Endothelial cell of umbilical vein (primary cell): ENCODE data around the gene KCP. TPM values are rescaled to one million over a fixed set of nuclear protein-coding genes. Genes with fewer than 3 reads are reported as not detected.

Experiments used
- BruUV-seq: library from RNA; stranded (reverse); fragments of 400-500 nt; replicated peaks from 2 replicates; lab custom pipeline; 2021; lab: Mats Ljungman, UMichigan
- CTCF ChIA-PET: fragments of 300-600, 350-600 bp; sonication (Branson Sonifier 250); formaldehyde crosslinking; loops from one replicate; lab custom pipeline; 2021; ENCODE audit warnings: antibody characterized with exemption, inconsistent platforms; lab: Charles Lee
- POLR2A ChIA-PET: fragments of 300-600, 350-600 bp; sonication (Branson Sonifier 250); formaldehyde crosslinking; loops from one replicate; lab custom pipeline; 2021; ENCODE audit warnings: antibody characterized with exemption, inconsistent platforms; lab: Charles Lee
- DNase-seq: peaks from one replicate; pipeline ENCODE4 v3.0.0-alpha.2; 2011; ENCODE audit warnings: low read depth, low spot score
- FAIRE-seq: peaks from 2 replicates; lab custom pipeline; 2011; peaks lifted over from hg19 to GRCh38; lab: Jason Lieb, UNC
- H2AFZ ChIP-seq: 2 replicates; pipeline ENCODE4 v1.6.0; 2012; ENCODE audit warnings: low read depth, low read length, control low read depth, inconsistent platforms
- H3K27ac ChIP-seq: 2 replicates; pipeline ENCODE4 v1.5.1; 2011; ENCODE audit warnings: low read depth, mild to moderate bottlenecking, control low read depth, low read length, moderate library complexity; ENCODE audit not compliant: insufficient read depth
- H3K27me3 ChIP-seq, 2 experiments: 2 replicates each; pipeline versions ENCODE4 v1.6.0 to v1.6.1; 2011; ENCODE audit warnings: low read length in 2 of 2, mixed read lengths in 1 of 2; ENCODE audit not compliant: control insufficient read depth in 2 of 2, insufficient read depth in 2 of 2
- H3K36me3 ChIP-seq, 2 experiments: 2 replicates in 1 of 2; 3 replicates in 1 of 2; pipeline ENCODE4 v1.5.1; 2011; ENCODE audit warnings: low read length in 2 of 2, mild to moderate bottlenecking in 1 of 2, moderate library complexity in 1 of 2; ENCODE audit not compliant: control insufficient read depth in 2 of 2, insufficient read depth in 2 of 2; ENCODE audit errors: extremely low read depth in 1 of 2
- H3K4me1 ChIP-seq: 3 replicates; pipeline ENCODE4 v1.5.1; 2011; ENCODE audit warnings: mild to moderate bottlenecking, low read length; ENCODE audit not compliant: control insufficient read depth, insufficient read depth; ENCODE audit errors: extremely low read depth
- H3K4me2 ChIP-seq: 2 replicates; pipeline ENCODE4 v1.6.1; 2011; ENCODE audit warnings: low read length, control low read depth, mixed read lengths; ENCODE audit not compliant: insufficient read depth
- H3K4me3 ChIP-seq, 3 experiments: fragments of 200-600 bp in 1 of 3; sonication (generic), shearing (Covaris generic) in 1 of 3; replicated peaks in 1 of 3; 2 replicates each; pipeline ENCODE4 v1.5.1; 2011 to 2016; ENCODE audit warnings: control low read depth in 3 of 3, low read length in 3 of 3, mild to moderate bottlenecking in 2 of 3, inconsistent platforms in 1 of 3, low read depth in 1 of 3, moderate library complexity in 1 of 3; ENCODE audit not compliant: insufficient read depth in 1 of 3
- H3K79me2 ChIP-seq: 2 replicates; pipeline ENCODE4 v1.6.0; 2012; ENCODE audit warnings: low read length, inconsistent platforms; ENCODE audit not compliant: control insufficient read depth, insufficient read depth
- H3K9ac ChIP-seq: replicated peaks from 2 replicates; pipeline ENCODE3; 2011; ENCODE audit warnings: low read length, control low read depth; ENCODE audit not compliant: insufficient read depth; ENCODE audit errors: extremely low read depth
- H3K9me1 ChIP-seq: replicated peaks from 3 replicates; pipeline ENCODE4 v1.6.0; 2011; ENCODE audit warnings: mild to moderate bottlenecking, low read length; ENCODE audit not compliant: control insufficient read depth, insufficient read depth; ENCODE audit errors: extremely low read depth
- H3K9me3 ChIP-seq: replicated peaks from 2 replicates; pipeline ENCODE4 v1.5.1; 2012; ENCODE audit warnings: low read length, inconsistent platforms; ENCODE audit not compliant: control insufficient read depth, insufficient read depth
- H4K20me1 ChIP-seq: replicated peaks from 2 replicates; pipeline ENCODE3; 2011; ENCODE audit warnings: mild to moderate bottlenecking, low read length; ENCODE audit not compliant: control insufficient read depth, insufficient read depth; ENCODE audit errors: extremely low read depth
- EZH2 ChIP-seq: IDR thresholded peaks from 2 replicates; pipeline ENCODE4 v1.6.1; 2012; ENCODE audit warnings: borderline replicate concordance, low read depth, mild to moderate bottlenecking, moderate library complexity, low read length, inconsistent platforms; ENCODE audit not compliant: severe bottlenecking
- FOS ChIP-seq: IDR thresholded peaks from 2 replicates; pipeline ENCODE4 v1.6.1; 2011; ENCODE audit warnings: mild to moderate bottlenecking, low read length, moderate library complexity, borderline replicate concordance; ENCODE audit not compliant: insufficient read depth
- GATA2 ChIP-seq: IDR thresholded peaks from 2 replicates; pipeline ENCODE4 v1.7.0; 2011; ENCODE audit warnings: low read depth, mild to moderate bottlenecking, moderate library complexity, mixed read lengths, low read length; ENCODE audit not compliant: insufficient read length, insufficient read depth
- JUN ChIP-seq: IDR thresholded peaks from 2 replicates; pipeline ENCODE4 v1.6.1; 2011; ENCODE audit warnings: borderline replicate concordance, low read depth; ENCODE audit not compliant: insufficient read length, insufficient read depth
- MYC ChIP-seq: IDR thresholded peaks from one replicate; pipeline ENCODE4 v1.6.1; 2011; ENCODE audit warnings: mild to moderate bottlenecking, low read depth, low read length
- POLR2A ChIP-seq: IDR thresholded peaks from 2 replicates; pipeline ENCODE4 v1.6.1; 2012; ENCODE audit warnings: low read depth, mild to moderate bottlenecking, control low read depth, low read length
- POLR2AphosphoS5 ChIP-seq: IDR thresholded peaks from 2 replicates; pipeline ENCODE4 v1.6.1; 2012; ENCODE audit warnings: low read depth, mild to moderate bottlenecking, control low read depth, low read length, moderate library complexity; ENCODE audit not compliant: insufficient read depth
- dilution Hi-C: fragments of 300-500 bp; cut with MboI; formaldehyde crosslinking; loops from one replicate; pipeline ENCODE4 v1.15.0; 2019; ENCODE audit warnings: low sequenced_read_pairs; ENCODE audit not compliant: extremely low pct_ligation_motif_present
- intact Hi-C: fragments of 100-400 bp; cut with micrococcal nuclease; formaldehyde crosslinking; loops from one replicate; pipeline ENCODE4 v1.10.0; 2022
- polyA plus RNA-seq, 4 experiments: library from polyadenylated mRNA; depleted of rRNA in 3 of 4; stranded (reverse) in 3 of 4; unstranded in 1 of 4; fragments of >200 nt; gene quantifications; 2 replicates each; pipeline versions ENCODE4 v1.2.1 to v1.2.3, GENCODE V29; 2011 to 2012; ENCODE audit warnings: missing spikeins in 1 of 4
- total RNA-seq: library from RNA; stranded (reverse); gene quantifications from 2 replicates; pipeline ENCODE4 v1.2.3, GENCODE V29; 2021
- TF ChIP-seq, protein P1 (sequence below), 2 donors: IDR thresholded peaks; 1 replicate in 1 of 2; 2 replicates in 1 of 2; pipeline ENCODE4 v1.5.1; 2011; ENCODE audit warnings: low read length in 2 of 2, mild to moderate bottlenecking in 2 of 2, moderate library complexity in 2 of 2, control low read depth in 1 of 2, inconsistent platforms in 1 of 2, low read depth in 1 of 2; ENCODE audit not compliant: insufficient read depth in 1 of 2; ENCODE audit errors: extremely low read depth in 1 of 2
- TF ChIP-seq, protein P2 (sequence below): IDR thresholded peaks from 2 replicates; pipeline ENCODE4 v1.6.1; 2011; ENCODE audit not compliant: insufficient read depth, insufficient read length

The KCP gene
- total and polyA plus RNA-seq, 2 donors (not counting 3 experiments of a cell fraction or from before 2014, with no cell fraction given) = not detected

DNA sequence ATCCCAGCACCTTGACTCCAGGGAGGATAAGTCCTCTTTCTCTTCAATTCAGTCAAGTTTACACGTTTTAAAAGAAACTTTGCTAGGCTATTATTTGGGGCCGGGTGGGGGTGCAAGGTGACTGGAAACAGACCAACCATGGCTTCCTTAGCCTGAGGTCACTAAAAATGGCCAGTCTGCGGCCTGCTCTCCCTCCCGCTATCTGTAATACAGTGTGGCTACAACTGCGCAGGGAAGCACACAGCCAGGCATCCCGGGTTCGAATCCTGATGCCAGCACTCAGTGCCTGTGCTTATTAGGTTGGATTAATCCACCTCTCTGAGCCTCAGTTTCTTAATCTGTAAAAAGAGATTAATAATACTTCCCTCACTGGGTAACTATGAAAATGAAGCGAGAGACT lies 28.4 kb downstream of the KCP start:
- no peak for DNase-seq
- CTCF ChIA-PET = interaction anchor here (1.0 to 3.6 kb wide), 11 partner anchors 13 to 458 kb away, joined by 3 to 42 read pairs (median 10); partner anchors contain the start of genes ATP6V1F and CCDC136
- Histone ChIP-seq H3K4me3 (no peak overlapping the region), H3K27ac (no peak overlapping the region), H3K79me2 (no peaks in the 10 kb centered on the region), H3K36me3 (no peaks in the 10 kb centered on the region), H3K9ac (no peak overlapping the region), H3K4me1 (no peaks in the 10 kb centered on the region), H3K9me3 (no peaks in the 10 kb centered on the region), H3K9me1 (no peaks in the 10 kb centered on the region), H2AFZ (no peak overlapping the region), H3K27me3 (no peaks in the 10 kb centered on the region), H4K20me1 (no peaks in the 10 kb centered on the region), H3K4me2 (no peak overlapping the region)
- POLR2A ChIA-PET = no interaction called here
- FAIRE-seq = no peak
- intact Hi-C loops (loop anchor here (5.0 kb wide), 3 partner anchors 115 to 455 kb away; partner anchors contain the start of gene METTL2B), dilution Hi-C loops (no loop called here)
- TF ChIP-seq, protein P1, sequence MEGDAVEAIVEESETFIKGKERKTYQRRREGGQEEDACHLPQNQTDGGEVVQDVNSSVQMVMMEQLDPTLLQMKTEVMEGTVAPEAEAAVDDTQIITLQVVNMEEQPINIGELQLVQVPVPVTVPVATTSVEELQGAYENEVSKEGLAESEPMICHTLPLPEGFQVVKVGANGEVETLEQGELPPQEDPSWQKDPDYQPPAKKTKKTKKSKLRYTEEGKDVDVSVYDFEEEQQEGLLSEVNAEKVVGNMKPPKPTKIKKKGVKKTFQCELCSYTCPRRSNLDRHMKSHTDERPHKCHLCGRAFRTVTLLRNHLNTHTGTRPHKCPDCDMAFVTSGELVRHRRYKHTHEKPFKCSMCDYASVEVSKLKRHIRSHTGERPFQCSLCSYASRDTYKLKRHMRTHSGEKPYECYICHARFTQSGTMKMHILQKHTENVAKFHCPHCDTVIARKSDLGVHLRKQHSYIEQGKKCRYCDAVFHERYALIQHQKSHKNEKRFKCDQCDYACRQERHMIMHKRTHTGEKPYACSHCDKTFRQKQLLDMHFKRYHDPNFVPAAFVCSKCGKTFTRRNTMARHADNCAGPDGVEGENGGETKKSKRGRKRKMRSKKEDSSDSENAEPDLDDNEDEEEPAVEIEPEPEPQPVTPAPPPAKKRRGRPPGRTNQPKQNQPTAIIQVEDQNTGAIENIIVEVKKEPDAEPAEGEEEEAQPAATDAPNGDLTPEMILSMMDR (IDR thresholded peaks at IDR 0.05; ENCODE audit: extremely low read depth in 1 of 2, insufficient read depth in 1 of 2, low read depth in 1 of 2, low read length in 2 of 2) = no peak
- BruUV-seq = no TSS peak

DNA sequence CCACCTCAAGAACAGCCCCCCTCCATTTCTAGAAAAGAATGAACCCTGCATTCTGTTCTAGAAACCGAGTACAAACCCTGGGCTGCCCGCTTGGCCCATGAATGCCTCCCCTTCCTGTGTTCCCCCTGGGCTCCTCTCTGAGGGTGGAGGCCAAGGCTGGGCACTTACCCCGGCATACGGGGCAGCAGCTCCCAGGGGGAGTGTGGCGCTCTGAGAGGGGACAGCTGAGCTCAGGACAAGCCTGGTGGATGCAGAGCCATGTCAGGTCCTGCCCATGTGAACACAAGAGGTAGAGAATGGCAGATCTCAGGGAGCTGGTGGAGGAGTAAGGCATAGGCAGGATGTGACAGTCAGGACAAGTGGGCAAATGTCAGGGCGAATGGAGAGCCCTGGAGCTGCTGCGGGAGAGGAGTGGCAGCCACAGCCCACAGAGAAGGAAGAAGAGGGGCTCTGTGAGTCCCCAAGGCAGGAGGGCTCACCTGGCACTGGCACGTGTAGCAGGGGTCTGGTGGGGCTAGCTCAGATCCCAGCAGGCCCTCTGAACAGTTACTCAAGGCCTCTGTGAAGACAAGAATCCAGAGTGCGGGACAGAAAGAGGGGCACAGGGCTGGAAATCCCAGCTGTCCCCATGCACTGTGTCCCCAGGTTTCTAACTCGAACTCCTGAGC lies 28.9 kb downstream of the KCP start:
- POLR2A ChIA-PET = no interaction called here
- FAIRE-seq (no peak), DNase-seq (no peak)
- no peak overlapping the region for H3K4me3 ChIP-seq
- H3K4me1 ChIP-seq = no peaks in the 10 kb centered on the region
- no peak overlapping the region for H3K9ac ChIP-seq
- no TSS peak for BruUV-seq
- no peak overlapping the region for H3K27ac ChIP-seq
- CTCF ChIA-PET = interaction anchor here (1.0 to 3.6 kb wide), 8 partner anchors 13 to 456 kb away, joined by 3 to 41 read pairs (median 6); partner anchors contain the start of gene ATP6V1F
- no peaks in the 10 kb centered on the region for H3K36me3 ChIP-seq
- H3K9me1 ChIP-seq = no peaks in the 10 kb centered on the region
- H3K9me3 ChIP-seq = no peaks in the 10 kb centered on the region
- no peak overlapping the region for H3K4me2 ChIP-seq
- dilution Hi-C loops = no loop called here
- H3K27me3 ChIP-seq = no peaks in the 10 kb centered on the region
- H2AFZ ChIP-seq = no peak overlapping the region
- no peaks in the 10 kb centered on the region for H3K79me2 ChIP-seq
- H4K20me1 ChIP-seq = no peaks in the 10 kb centered on the region
- intact Hi-C loops = loop anchor here (5.0 kb wide), 3 partner anchors 114 to 454 kb away; partner anchors contain the start of gene METTL2B
- TF ChIP-seq POLR2A (no peak), MYC (no peak), GATA2 (no peak), EZH2 (no peak), JUN (no peak), POLR2AphosphoS5 (no peak), FOS (no peak)
- TF ChIP-seq, protein P2, sequence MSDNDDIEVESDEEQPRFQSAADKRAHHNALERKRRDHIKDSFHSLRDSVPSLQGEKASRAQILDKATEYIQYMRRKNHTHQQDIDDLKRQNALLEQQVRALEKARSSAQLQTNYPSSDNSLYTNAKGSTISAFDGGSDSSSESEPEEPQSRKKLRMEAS = no peak
- TF ChIP-seq, protein P1 (IDR thresholded peaks at IDR 0.05; ENCODE audit: extremely low read depth in 1 of 2, insufficient read depth in 1 of 2, low read depth in 1 of 2, low read length in 2 of 2) = no peak
